ENCODE data around the gene BCDIN3D. TPM values are rescaled to one million over a fixed set of nuclear protein-coding genes. Genes with fewer than 3 reads are reported as not detected.
"Not testable (repeated sequence)": the region's sequence is repeated elsewhere in the genome, so short reads cannot be mapped to it uniquely, and the experiment has no call there.

The BCDIN3D gene
- total and polyA plus RNA-seq, 9 of the 15 experiments (the other 6 are each of a cell fraction or from before 2014, with no cell fraction given), result 3.7 to 6.9 (median 5.6) TPM

- TF ChIP-seq CTCF (IDR thresholded peaks at IDR 0.05 in 2 of 3, conservative IDR thresholded peaks at IDR 0.05 in 1 of 3; ENCODE audit: insufficient read depth in 2 of 3, low read depth in 1 of 3, low read length in 3 of 3), result no peak
Measured at GRCh38 chr12:49881415-49882247, 38.7 kb upstream of the BCDIN3D start (continued).

GRCh38 chr12:49880756-49881414 lies 38.0 kb upstream of the BCDIN3D start:
- H3K4me3 ChIP-seq, result no peak overlapping the region
- 39% methylated on average over 5 of the region's 5 CpGs for WGBS (ENCODE audit: insufficient coverage, low coverage, missing lambda C conversion rate)
- no TSS peak for BruUV-seq (replicated peaks)
- intact Hi-C loops (cut with micrococcal nuclease), result no loop called here
- TF ChIP-seq ZNF76 (CRISPR knock-in tag; IDR thresholded peaks at IDR 0.05; ENCODE audit: borderline replicate concordance) (no peak), KDM1A (IDR thresholded peaks at IDR 0.05) (peak in 1 of 2 experiments; percentile 6; a peak in 1 of 4 replicates)
- H3K9me1 ChIP-seq (ENCODE audit: control insufficient read depth, insufficient read depth, low read length), result no peaks in the 10 kb centered on the region
- peaks cover 0 to 3% of the 10 kb centered on the region in 2 experiments; a peak in 1 of 5 replicates for H3K4me1 ChIP-seq (replicated peaks in 1 of 2; ENCODE audit: control insufficient read depth in 2 of 2, insufficient read depth in 2 of 2, low read length in 2 of 2)
- ChIA-PET POLR2A (no interaction called here), CTCF (ENCODE audit: low intra/inter-chr PET ratio) (interaction anchor here (0.6 kb wide), 1 partner anchor 81 kb away, joined by 3 read pairs; the partner anchor contains the start of gene AQP5)
- peaks cover 17 to 39% of the 10 kb centered on the region in 2 experiments; a peak in 4 of 5 replicates for H3K27me3 ChIP-seq (ENCODE audit: control insufficient read depth in 2 of 2, insufficient read depth in 2 of 2, low read length in 2 of 2)
- no peak overlapping the region for H3K4me2 ChIP-seq (ENCODE audit: insufficient read depth, low read length)
- ATAC-seq (no peak), FAIRE-seq (no peak), DNase-seq (ENCODE audit: extremely low read depth in 1 of 4, low spot score in 3 of 4) (no peak)
- in situ Hi-C loops (cut with MboI), result no loop called here
- H3K36me3 ChIP-seq (ENCODE audit: control insufficient read depth, insufficient read depth, low read length), result no peaks in the 10 kb centered on the region
- no peaks in the 10 kb centered on the region for H3K79me2 ChIP-seq (ENCODE audit: control insufficient read depth, insufficient read depth, low read length)
- H2AFZ ChIP-seq (ENCODE audit: low read depth, low read length), result no peak overlapping the region
- H3K9ac ChIP-seq (ENCODE audit: insufficient read depth in 1 of 2, low read depth in 2 of 2, low read length in 2 of 2), result no peak overlapping the region
- peaks cover 18% of the 10 kb centered on the region for H3K9me3 ChIP-seq (replicated peaks; ENCODE audit: control insufficient read depth, insufficient read depth, low read depth, low read length)
- H4K20me1 ChIP-seq (replicated peaks; ENCODE audit: control insufficient read depth, insufficient read depth, low read length), result peaks cover 6% of the 10 kb centered on the region
- no peak overlapping the region for H3K27ac ChIP-seq (ENCODE audit: extremely low read depth, low read depth, low read length)

DNA sequence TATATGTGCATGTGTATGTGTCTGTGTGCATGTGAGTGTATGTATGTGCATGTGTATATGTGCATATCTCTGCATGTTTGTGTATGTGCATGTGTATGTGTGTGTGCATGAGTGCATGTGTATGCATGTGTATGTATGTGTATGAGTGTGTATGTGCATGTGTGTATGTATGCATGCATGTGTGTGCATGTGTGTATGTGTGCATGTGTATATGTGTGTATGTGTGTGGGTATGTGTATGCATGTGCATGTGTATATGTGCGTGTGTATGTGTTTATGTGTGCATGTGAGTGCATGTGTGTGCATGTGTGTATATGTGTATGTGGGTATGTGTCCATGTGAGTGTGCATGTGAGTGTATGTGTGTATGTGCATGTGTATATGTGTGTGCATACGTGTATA lies 36.2 kb upstream of the BCDIN3D start:
- H3K9me1 ChIP-seq (ENCODE audit: control insufficient read depth, insufficient read depth, low read length); in situ Hi-C loops (cut with MboI); H3K4me1 ChIP-seq (replicated peaks in 1 of 2; ENCODE audit: control insufficient read depth in 2 of 2, insufficient read depth in 2 of 2, low read length in 2 of 2); H3K27ac ChIP-seq (ENCODE audit: extremely low read depth, low read depth, low read length); H3K4me3 ChIP-seq; BruUV-seq (replicated peaks); H3K4me2 ChIP-seq (ENCODE audit: insufficient read depth, low read length); intact Hi-C loops (cut with micrococcal nuclease); H3K36me3 ChIP-seq (ENCODE audit: control insufficient read depth, insufficient read depth, low read length); POLR2A ChIA-PET; DNase-seq (ENCODE audit: extremely low read depth in 1 of 4, low spot score in 3 of 4); H4K20me1 ChIP-seq (replicated peaks; ENCODE audit: control insufficient read depth, insufficient read depth, low read length); CTCF ChIA-PET (ENCODE audit: low intra/inter-chr PET ratio); H2AFZ ChIP-seq (ENCODE audit: low read depth, low read length); H3K9ac ChIP-seq (ENCODE audit: insufficient read depth in 1 of 2, low read depth in 2 of 2, low read length in 2 of 2); H3K79me2 ChIP-seq (ENCODE audit: control insufficient read depth, insufficient read depth, low read length); ATAC-seq: not testable (repeated sequence)
- Histone ChIP-seq H3K9me3 (replicated peaks; ENCODE audit: control insufficient read depth, insufficient read depth, low read depth, low read length) (peaks cover 18% of the 10 kb centered on the region), H3K27me3 (ENCODE audit: control insufficient read depth in 2 of 2, insufficient read depth in 2 of 2, low read length in 2 of 2) (peaks cover 4 to 22% of the 10 kb centered on the region in 2 experiments; a peak in 3 of 5 replicates)
- WGBS (ENCODE audit: insufficient coverage, low coverage, missing lambda C conversion rate), result 7% methylated on average over 1 of the region's 2 CpGs
- peak; percentile 19 for FAIRE-seq
